ENCODE data around the gene RAVER1.

- no peak for TF ChIP-seq CTCF (IDR thresholded peaks at IDR 0.05; ENCODE audit: extremely low read depth in 1 of 2, insufficient read depth in 1 of 2, low read depth in 1 of 2, low read length in 2 of 2)
- no peak for TF ChIP-seq POLR2A (IDR thresholded peaks at IDR 0.05; ENCODE audit: low read depth, low read length)
- no peak for TF ChIP-seq MAX (IDR thresholded peaks at IDR 0.05; ENCODE audit: insufficient read depth, insufficient read length)
- TF ChIP-seq EZH2 (IDR thresholded peaks at IDR 0.05; ENCODE audit: borderline replicate concordance, low read depth, low read length, severe bottlenecking): no peak
These were observed 644 bp upstream of the RAVER1 start for GRCh38 chr19:10333758-10334587.

Data from endothelial cell of umbilical vein (primary cell).